Liver (tissue), 9 donors: Measurements from ENCODE around the gene TMEM91. TPM values are rescaled to one million over a fixed set of nuclear protein-coding genes. Genes with fewer than 3 reads are reported as not detected.

ENCODE experiments used
- DNase-seq: peaks from one replicate; pipeline ENCODE4 v3.0.0-alpha.2; 2017; ENCODE audit warnings: low spot score
- H3K27ac ChIP-seq, 2 donors: one replicate each; pipeline ENCODE4 v1.7.0; 2013; ENCODE audit warnings: inconsistent platforms in 2 of 2, low read length in 2 of 2, control low read depth in 1 of 2, low read depth in 1 of 2, mild to moderate bottlenecking in 1 of 2
- H3K27me3 ChIP-seq, 4 donors: one replicate each; pipeline versions ENCODE4 v1.6.1 to v1.7.0; 2013; ENCODE audit warnings: low read length in 3 of 4, inconsistent platforms in 1 of 4, mild to moderate bottlenecking in 1 of 4, moderate library complexity in 1 of 4; ENCODE audit not compliant: control insufficient read depth in 4 of 4, insufficient read depth in 4 of 4
- H3K36me3 ChIP-seq, 4 donors: one replicate each; pipeline versions ENCODE4 v1.6.1 to v1.7.0; 2013; ENCODE audit warnings: low read length in 3 of 4, mild to moderate bottlenecking in 3 of 4, low read depth in 1 of 4, moderate library complexity in 1 of 4; ENCODE audit not compliant: control insufficient read depth in 4 of 4, insufficient read depth in 3 of 4
- H3K4me1 ChIP-seq, 4 donors: one replicate each; pipeline versions ENCODE4 v1.6.1 to v1.7.0; 2013; ENCODE audit warnings: low read length in 3 of 4, mild to moderate bottlenecking in 3 of 4, moderate library complexity in 1 of 4; ENCODE audit not compliant: control insufficient read depth in 4 of 4, insufficient read depth in 4 of 4
- H3K4me3 ChIP-seq, 3 donors: one replicate each; pipeline versions ENCODE4 v1.6.1 to v1.7.0; 2013; ENCODE audit warnings: low read length in 3 of 3, control low read depth in 1 of 3, low read depth in 1 of 3, mild to moderate bottlenecking in 1 of 3
- H3K9ac ChIP-seq, 2 donors: one replicate each; pipeline ENCODE4 v1.7.0; 2013; ENCODE audit warnings: low read length in 2 of 2, mild to moderate bottlenecking in 2 of 2, moderate library complexity in 2 of 2, control low read depth in 1 of 2, low read depth in 1 of 2
- H3K9me3 ChIP-seq, 4 donors: one replicate each; pipeline versions ENCODE4 v1.6.1 to v1.7.0; 2013; ENCODE audit warnings: low read length in 3 of 4; ENCODE audit not compliant: control insufficient read depth in 4 of 4
- ATF3 ChIP-seq: IDR thresholded peaks from 2 replicates; pipeline ENCODE4 v1.6.1; 2016; ENCODE audit warnings: antibody characterized with exemption
- CTCF ChIP-seq: fragments of 150-350 bp; IDR thresholded peaks from 2 replicates; pipeline ENCODE4 v1.5.1; 2017; ENCODE audit warnings: improper control_type of control experiment, low read depth, low read length; ENCODE audit not compliant: missing input control
- FOXA1 ChIP-seq: IDR thresholded peaks from 2 replicates; pipeline ENCODE4 v1.6.1; 2016; ENCODE audit warnings: antibody characterized with exemption
- FOXA2 ChIP-seq: IDR thresholded peaks from 2 replicates; pipeline ENCODE4 v1.6.1; 2016; ENCODE audit warnings: antibody characterized with exemption
- GABPA ChIP-seq, 2 donors: IDR thresholded peaks in 1 of 2; conservative IDR thresholded peaks in 1 of 2; 2 replicates each; pipeline ENCODE4 v1.6.1; 2016; ENCODE audit warnings: antibody characterized with exemption in 2 of 2, mild to moderate bottlenecking in 1 of 2, moderate library complexity in 1 of 2
- HNF4A ChIP-seq, 2 donors: conservative IDR thresholded peaks; 2 replicates each; pipeline ENCODE4 v1.6.1; 2016; ENCODE audit warnings: antibody characterized with exemption in 2 of 2, mild to moderate bottlenecking in 2 of 2
- HNF4G ChIP-seq: IDR thresholded peaks from 2 replicates; pipeline ENCODE4 v1.6.1; 2016; ENCODE audit warnings: antibody characterized with exemption
- MAX ChIP-seq: IDR thresholded peaks from 2 replicates; pipeline ENCODE4 v1.6.1; 2016; ENCODE audit warnings: antibody characterized with exemption
- NR2F2 ChIP-seq: IDR thresholded peaks from 2 replicates; pipeline ENCODE4 v1.6.1; 2016; ENCODE audit warnings: antibody characterized with exemption
- RAD21 ChIP-seq, 2 donors: IDR thresholded peaks; 2 replicates each; pipeline ENCODE4 v1.6.1; 2016; ENCODE audit warnings: antibody characterized with exemption in 2 of 2, mild to moderate bottlenecking in 2 of 2
- REST ChIP-seq: IDR thresholded peaks from 2 replicates; pipeline ENCODE4 v1.6.1; 2016; ENCODE audit warnings: antibody characterized with exemption, mild to moderate bottlenecking
- RXRA ChIP-seq, 2 donors: IDR thresholded peaks; 2 replicates each; pipeline ENCODE4 v1.6.1; 2017 to 2018; ENCODE audit warnings: antibody characterized with exemption in 2 of 2, mild to moderate bottlenecking in 1 of 2
- SP1 ChIP-seq: IDR thresholded peaks from 2 replicates; pipeline ENCODE4 v1.6.1; 2018; ENCODE audit warnings: antibody characterized with exemption, mild to moderate bottlenecking
- YY1 ChIP-seq: IDR thresholded peaks from 2 replicates; pipeline ENCODE4 v1.6.1; 2016; ENCODE audit warnings: antibody characterized with exemption, mild to moderate bottlenecking
- ZBTB33 ChIP-seq: IDR thresholded peaks from 2 replicates; pipeline ENCODE4 v1.6.1; 2016; ENCODE audit warnings: antibody characterized with exemption
- WGBS: extraction: QIAGEN DNeasy Blood & Tissue Kit; methylation state at CpG from one replicate; pipeline ENCODE4 v1.1.7; 2013; 5-methylcytosine and 5-hydroxymethylcytosine counted together
- polyA plus RNA-seq, 2 donors: library from polyadenylated mRNA; stranded (reverse) in 1 of 2; unstranded in 1 of 2; fragments of 200-250 nt in 1 of 2; fragments of >200 nt in 1 of 2; fragmentation: Nextera tagmentation in 1 of 2; extraction: Ambion mirVana in 1 of 2; gene quantifications; one replicate each; pipeline versions ENCODE4 v1.2.1 to v1.2.3, GENCODE V29; 2013 to 2015
- total RNA-seq, 2 donors: library from RNA; depleted of rRNA; stranded (reverse); fragments of >200 nt; gene quantifications; one replicate each; pipeline ENCODE4 v1.2.3, GENCODE V29; 2014
- donor health status: healthy.
- donor health status: healthy.
- donor health status: healthy.
- donor health status: healthy.
- donor health status: healthy.

Gene TMEM91
- total and polyA plus RNA-seq, 4 donors: 1.6 to 4.0 (median 2.9) TPM

- H3K4me1 ChIP-seq: peaks cover 0 to 34% (median 20%) of the 10 kb centered on the region in 4 donors
- H3K27ac ChIP-seq: no peak overlapping the region
- TF ChIP-seq FOXA1 (no peak), REST (no peak), CTCF (no peak), SP1 (no peak), MAX (no peak), RAD21 (IDR thresholded peaks at IDR 0.05) (no peak), GABPA (IDR thresholded peaks at IDR 0.05 in 1 of 2, conservative IDR thresholded peaks at IDR 0.05 in 1 of 2) (no peak), RXRA (IDR thresholded peaks at IDR 0.05) (no peak)
- H3K27me3 ChIP-seq: no peaks in the 10 kb centered on the region
- no peak overlapping the region for H3K9ac ChIP-seq
- H3K9me3 ChIP-seq: no peaks in the 10 kb centered on the region
- H3K4me3 ChIP-seq: no peak overlapping the region
- no peak for DNase-seq
- WGBS: 92% methylated on average over 1 of the region's 1 CpG
- H3K36me3 ChIP-seq: no peaks in the 10 kb centered on the region
These were observed 21.3 kb upstream of the TMEM91 start for GRCh38 chr19:41355035-41355434.

- peaks cover 0 to 31% (median 19%) of the 10 kb centered on the region in 4 donors for H3K4me1 ChIP-seq
- H3K27ac ChIP-seq: no peak overlapping the region
- DNase-seq: no peak
- TF ChIP-seq NR2F2 (no peak), HNF4A (conservative IDR thresholded peaks at IDR 0.05) (no peak), FOXA2 (no peak), REST (no peak), ZBTB33 (no peak), CTCF (no peak), HNF4G (no peak), RXRA (IDR thresholded peaks at IDR 0.05) (no peak), MAX (no peak), YY1 (no peak), ATF3 (no peak)
- no peaks in the 10 kb centered on the region for H3K36me3 ChIP-seq
- WGBS: 79% methylated on average over 3 of the region's 3 CpGs
- H3K9me3 ChIP-seq: no peaks in the 10 kb centered on the region
- no peak overlapping the region for H3K9ac ChIP-seq
- no peaks in the 10 kb centered on the region for H3K27me3 ChIP-seq
- H3K4me3 ChIP-seq: no peak overlapping the region
These were observed 20.5 kb upstream of the TMEM91 start for GRCh38 chr19:41355802-41356201.
